Measurements from ENCODE around the gene DNAJC27.

The DNAJC27 gene

GRCh38 chr2:24899361-24899910 is 72.3 kb downstream of the DNAJC27 start:
- Histone ChIP-seq H3K9ac (ENCODE audit: low read depth, low read length) (no peak overlapping the region), H3K4me1 (ENCODE audit: control insufficient read depth, insufficient read depth, low read length) (peaks cover 2% of the 10 kb centered on the region), H3K27me3 (ENCODE audit: control insufficient read depth, insufficient read depth, low read length) (no peaks in the 10 kb centered on the region), H3K9me3 (ENCODE audit: control insufficient read depth, insufficient read depth, low read length) (no peaks in the 10 kb centered on the region), H3K36me3 (ENCODE audit: control insufficient read depth, insufficient read depth, low read length) (peaks cover 6% of the 10 kb centered on the region), H3K4me3 (ENCODE audit: low read depth, low read length) (no peak overlapping the region)

- peaks cover 6% of the 10 kb centered on the region for H3K36me3 ChIP-seq (ENCODE audit: control insufficient read depth, insufficient read depth, low read length)
- no peaks in the 10 kb centered on the region for H3K9me3 ChIP-seq (ENCODE audit: control insufficient read depth, insufficient read depth, low read length)
These were observed 73.3 kb downstream of the DNAJC27 start for GRCh38 chr2:24898122-24899109.

GRCh38 chr2:24894750-24895149 is 77.0 kb downstream of the DNAJC27 start:
- Histone ChIP-seq H3K4me1 (ENCODE audit: control insufficient read depth, insufficient read depth, low read length) (no peaks in the 10 kb centered on the region), H3K4me3 (ENCODE audit: low read depth, low read length) (no peak overlapping the region)

More at GRCh38 chr2:24898122-24899109, 73.3 kb downstream of the DNAJC27 start:
- Histone ChIP-seq H3K9ac (ENCODE audit: low read depth, low read length) (peak overlapping the region; percentile 37), H3K27me3 (ENCODE audit: control insufficient read depth, insufficient read depth, low read length) (no peaks in the 10 kb centered on the region), H3K4me3 (ENCODE audit: low read depth, low read length) (no peak overlapping the region), H3K4me1 (ENCODE audit: control insufficient read depth, insufficient read depth, low read length) (no peaks in the 10 kb centered on the region)

GRCh38 chr2:24893934-24894333 is 77.8 kb downstream of the DNAJC27 start:
- H3K9me3 ChIP-seq (ENCODE audit: control insufficient read depth, insufficient read depth, low read length), result no peaks in the 10 kb centered on the region
- H3K27me3 ChIP-seq (ENCODE audit: control insufficient read depth, insufficient read depth, low read length), result no peaks in the 10 kb centered on the region
- H3K36me3 ChIP-seq (ENCODE audit: control insufficient read depth, insufficient read depth, low read length), result peaks cover 6% of the 10 kb centered on the region

More at GRCh38 chr2:24894750-24895149, 77.0 kb downstream of the DNAJC27 start:
- Histone ChIP-seq H3K27me3 (ENCODE audit: control insufficient read depth, insufficient read depth, low read length) (no peaks in the 10 kb centered on the region), H3K36me3 (ENCODE audit: control insufficient read depth, insufficient read depth, low read length) (peaks cover 6% of the 10 kb centered on the region), H3K9me3 (ENCODE audit: control insufficient read depth, insufficient read depth, low read length) (no peaks in the 10 kb centered on the region), H3K9ac (ENCODE audit: low read depth, low read length) (no peak overlapping the region)

More at GRCh38 chr2:24893934-24894333, 77.8 kb downstream of the DNAJC27 start:
- Histone ChIP-seq H3K4me3 (ENCODE audit: low read depth, low read length) (no peak overlapping the region), H3K9ac (ENCODE audit: low read depth, low read length) (no peak overlapping the region), H3K4me1 (ENCODE audit: control insufficient read depth, insufficient read depth, low read length) (no peaks in the 10 kb centered on the region)
